ENCODE data around the gene RHEBL1.
A peak's percentile ranks its signal among the peaks of the same experiment; 100 is the strongest.
"Not testable (repeated sequence)": the region's sequence is repeated elsewhere in the genome, so short reads cannot be mapped to it uniquely, and the experiment has no call there.

RHEBL1 gene

DNA sequence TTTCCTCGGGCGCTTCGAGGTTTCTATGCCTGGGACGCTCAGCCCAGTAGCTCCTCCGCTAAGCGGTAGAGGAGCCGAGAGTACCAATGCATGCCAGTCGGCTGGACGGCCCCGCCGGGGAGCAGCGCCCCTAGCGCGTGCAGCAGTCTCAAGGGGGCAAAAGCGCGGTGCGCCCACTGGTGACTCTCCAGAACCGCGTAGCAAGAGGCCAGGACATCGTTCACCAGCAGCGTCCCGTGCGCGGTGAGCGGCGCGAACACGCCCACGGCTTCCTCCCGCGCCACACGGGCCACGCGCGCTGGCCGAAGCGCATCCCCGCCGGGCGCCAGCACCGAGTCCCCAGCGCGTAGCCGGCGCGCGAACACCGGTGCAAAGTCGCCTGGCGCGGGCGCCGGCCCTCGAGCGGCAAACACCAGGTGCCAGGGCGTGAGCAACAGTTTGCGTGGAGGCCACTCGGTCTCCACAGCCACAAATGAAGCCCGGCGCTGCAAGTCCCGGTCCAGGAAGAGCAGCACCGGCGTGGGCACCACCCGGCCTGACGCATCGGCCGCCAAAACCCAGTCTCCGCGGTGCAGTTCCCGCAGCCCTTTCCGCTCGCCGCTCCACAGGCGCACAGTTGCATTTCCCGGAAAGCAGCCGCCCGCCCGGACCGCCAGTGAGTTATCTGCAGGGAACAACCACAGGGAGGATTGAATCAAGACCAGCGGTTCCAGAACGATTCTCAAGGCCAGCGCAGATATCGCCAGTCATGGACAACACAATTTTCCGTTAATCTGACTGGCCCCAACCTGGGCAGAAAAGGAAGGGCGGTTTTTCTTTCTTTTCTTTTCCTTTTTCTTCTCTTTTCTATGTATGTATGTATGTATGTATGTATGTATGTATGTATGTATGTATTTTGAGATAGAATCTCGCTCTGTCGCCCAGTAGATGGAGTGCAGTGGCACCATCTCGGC is 20.3 kb upstream of the RHEBL1 start:
- peak; percentile 59 for DNase-seq (ENCODE audit: low read depth)

- no peak for DNase-seq (ENCODE audit: low read depth)
These were observed 19.2 kb upstream of the RHEBL1 start for GRCh38 chr12:49088932-49089330.

GRCh38 chr12:49088150-49088931 is 18.6 kb upstream of the RHEBL1 start:
- peak; percentile 90 for DNase-seq (ENCODE audit: low read depth)

- peak; percentile 68 for DNase-seq (ENCODE audit: low read depth)
These were observed 16.3 kb upstream of the RHEBL1 start for GRCh38 chr12:49086116-49086515.

GRCh38 chr12:49084438-49084837 is 14.7 kb upstream of the RHEBL1 start:
- DNase-seq (ENCODE audit: low read depth): no peak

GRCh38 chr12:49079793-49080192 is 10.0 kb upstream of the RHEBL1 start:
- DNase-seq (ENCODE audit: low read depth): no peak

GRCh38 chr12:49070971-49071370 is 1.2 kb upstream of the RHEBL1 start:
- no peak for DNase-seq (ENCODE audit: low read depth)

- no peak for DNase-seq (ENCODE audit: low read depth)
These were observed 786 bp downstream of the RHEBL1 start for GRCh38 chr12:49068879-49069506.

GRCh38 chr12:49066120-49066519 is 3.7 kb downstream of the RHEBL1 start:
- DNase-seq (ENCODE audit: low read depth): no peak

- DNase-seq (ENCODE audit: low read depth): no peak
These were observed 5.0 kb downstream of the RHEBL1 start for GRCh38 chr12:49064767-49065152.

DNA sequence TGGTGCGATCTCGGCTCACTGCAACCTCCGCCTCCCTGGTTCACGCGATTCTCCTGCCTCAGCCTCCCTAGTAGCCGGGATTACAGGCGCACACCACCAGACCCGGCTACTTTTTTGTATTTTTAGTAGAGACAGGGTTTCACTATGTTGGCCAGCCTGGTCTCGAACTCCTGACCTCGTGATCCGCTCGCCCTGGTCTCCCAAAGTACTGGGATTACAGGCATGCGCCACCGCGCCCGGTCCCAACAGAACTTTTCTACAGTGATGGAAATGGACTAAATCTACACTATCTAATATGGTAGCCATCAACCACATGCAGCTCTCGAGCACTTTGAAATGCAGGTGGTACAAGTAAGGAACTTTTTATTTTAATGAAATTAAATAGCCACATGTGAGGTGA is 7.9 kb downstream of the RHEBL1 start:
- DNase-seq (ENCODE audit: low read depth): not testable (repeated sequence)

- DNase-seq (ENCODE audit: low read depth): no peak
These were observed 8.6 kb downstream of the RHEBL1 start for GRCh38 chr12:49061157-49061650.

GRCh38 chr12:49060237-49061156 is 9.3 kb downstream of the RHEBL1 start, which contains the start of gene KMT2D:
Gene KMT2D (minus strand): TSS chr12:49060794. CDS start chr12:49055324, 5,470 bp downstream.
- DNase-seq (ENCODE audit: low read depth): peak; percentile 92

GRCh38 chr12:49059299-49060171 is 10.2 kb downstream of the RHEBL1 start:
- DNase-seq (ENCODE audit: low read depth): peak; percentile 37

DNA sequence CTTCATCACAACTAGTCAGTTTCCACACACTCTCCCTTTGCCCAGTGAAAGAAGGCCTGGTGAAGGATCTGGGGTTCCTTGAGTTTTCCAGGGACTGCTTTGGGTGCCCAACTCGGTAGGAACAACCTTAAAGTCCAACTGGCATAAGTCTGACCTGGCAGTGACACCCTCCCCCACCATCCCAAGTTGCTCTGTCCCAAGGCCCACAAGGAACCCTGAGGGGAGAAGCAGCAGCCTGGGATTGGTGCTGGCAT is 10.8 kb downstream of the RHEBL1 start:
- DNase-seq (ENCODE audit: low read depth): peak; percentile 14

DNA sequence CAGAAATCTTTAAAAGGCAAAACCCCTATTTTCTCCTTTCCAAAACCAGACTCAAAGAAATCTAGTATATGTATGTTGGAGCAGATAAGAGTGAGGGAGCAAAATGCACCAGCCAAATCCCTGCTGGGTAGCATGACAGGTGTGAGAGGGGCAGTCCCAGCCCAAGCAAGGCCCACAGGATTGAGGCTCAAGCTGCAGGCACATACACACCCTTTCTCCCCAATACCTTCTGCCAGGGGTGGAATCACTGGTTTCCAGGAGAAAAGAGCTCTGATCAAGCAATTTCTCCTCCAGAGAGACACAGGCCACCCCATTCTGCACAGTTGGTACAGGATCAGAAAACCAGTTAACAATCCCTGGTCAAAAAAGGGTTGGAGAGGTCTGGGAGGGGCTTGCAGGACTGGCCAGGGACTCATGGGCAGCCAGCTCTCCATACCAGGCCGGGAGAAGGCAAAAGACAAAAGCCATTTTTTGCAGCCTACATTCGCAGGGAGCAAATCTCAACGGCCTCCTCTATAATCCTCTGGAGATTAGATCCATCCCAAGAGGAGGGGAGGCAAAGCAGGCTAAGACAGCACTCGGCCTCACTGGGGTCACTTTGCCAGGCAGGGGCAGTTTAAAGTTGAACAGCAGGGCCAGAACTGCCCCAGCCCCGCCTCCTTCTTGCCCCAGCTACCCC is 11.3 kb downstream of the RHEBL1 start:
- DNase-seq (ENCODE audit: low read depth): no peak

DNA sequence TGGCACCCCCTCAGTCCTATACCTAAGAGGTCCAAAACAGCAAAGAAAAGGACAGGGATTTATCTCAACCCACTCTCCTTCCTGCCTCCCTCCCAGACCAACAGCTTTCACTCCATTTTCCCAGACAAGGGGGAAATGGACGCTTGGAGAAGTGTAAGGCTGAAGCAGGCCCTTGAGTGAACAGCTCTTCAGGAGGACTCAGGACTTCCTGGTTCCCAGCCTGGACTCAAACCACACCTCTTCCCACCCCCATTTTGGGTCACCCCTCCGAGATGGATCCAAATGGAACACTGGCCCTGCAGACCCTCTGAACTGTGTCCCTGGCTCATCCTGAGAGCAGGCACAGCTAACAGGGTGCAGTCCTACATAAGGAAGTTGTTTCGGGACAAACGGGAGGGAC is 11.9 kb downstream of the RHEBL1 start:
- peak; percentile 15 for DNase-seq (ENCODE audit: low read depth)

GRCh38 chr12:49055978-49056754 is 13.6 kb downstream of the RHEBL1 start:
- DNase-seq (ENCODE audit: low read depth): peak; percentile 84

GRCh38 chr12:49055092-49055491 is 14.7 kb downstream of the RHEBL1 start:
- DNase-seq (ENCODE audit: low read depth): no peak
